DND-41 (cell line): ENCODE results near the gene SCN2A.
A peak's percentile ranks its signal among the peaks of the same experiment; 100 is the strongest.

ENCODE experiments used
- ATAC-seq: fragments of 200-7000 bp; cut with Tn5 transposase; 3 replicates; pipeline ENCODE4 v1.9.1; 2021; ENCODE audit warnings: low read depth; ENCODE audit not compliant: insufficient read depth
- DNase-seq: peaks from one replicate; pipeline ENCODE4 v3.0.0-alpha.2; 2020
- H2AFZ ChIP-seq: 2 replicates; pipeline ENCODE4 v1.6.0; 2012; ENCODE audit warnings: low read depth, low read length
- H3K27ac ChIP-seq: 2 replicates; pipeline ENCODE4 v1.5.1; 2012; ENCODE audit warnings: low read length, inconsistent platforms
- H3K27me3 ChIP-seq: fragments of 200-600 bp; sonication (generic); 2 replicates; pipeline ENCODE4 v1.6.0; 2012; ENCODE audit warnings: low read length, mild to moderate bottlenecking, inconsistent platforms; ENCODE audit not compliant: insufficient read depth, poor library complexity
- H3K36me3 ChIP-seq: 2 replicates; pipeline ENCODE4 v1.5.1; 2012; ENCODE audit warnings: low read length, inconsistent platforms; ENCODE audit not compliant: insufficient read depth
- H3K4me1 ChIP-seq: 2 replicates; pipeline ENCODE4 v1.5.1; 2012; ENCODE audit warnings: mild to moderate bottlenecking, low read length; ENCODE audit not compliant: insufficient read depth
- H3K4me2 ChIP-seq: 2 replicates; pipeline ENCODE4 v1.6.0; 2012; ENCODE audit warnings: mild to moderate bottlenecking, moderate library complexity, low read length, inconsistent platforms; ENCODE audit not compliant: insufficient read depth
- H3K4me3 ChIP-seq, 2 experiments: fragments of 200-600 bp in 1 of 2; shearing (Covaris generic) in 1 of 2; 2 replicates each; pipeline ENCODE4 v1.5.1; 2012 to 2016; ENCODE audit warnings: inconsistent platforms in 2 of 2, low read length in 2 of 2, mild to moderate bottlenecking in 2 of 2, low read depth in 1 of 2, moderate library complexity in 1 of 2
- H3K79me2 ChIP-seq: 2 replicates; pipeline ENCODE4 v1.6.0; 2012; ENCODE audit warnings: low read length, inconsistent platforms; ENCODE audit not compliant: insufficient read depth
- H3K9ac ChIP-seq: 2 replicates; pipeline ENCODE4 v1.6.0; 2012; ENCODE audit warnings: low read depth, mild to moderate bottlenecking, inconsistent platforms, low read length, moderate library complexity
- H3K9me3 ChIP-seq: 2 replicates; pipeline ENCODE4 v1.5.1; 2012; ENCODE audit warnings: low read length, moderate library complexity, mild to moderate bottlenecking, inconsistent platforms; ENCODE audit not compliant: insufficient read depth, severe bottlenecking
- H4K20me1 ChIP-seq: 2 replicates; pipeline ENCODE4 v1.6.0; 2012; ENCODE audit warnings: low read length; ENCODE audit not compliant: insufficient read depth
- EZH2 ChIP-seq: IDR thresholded peaks from 3 replicates; pipeline ENCODE4 v1.6.1; 2012; ENCODE audit warnings: borderline replicate concordance, low read depth, mild to moderate bottlenecking, moderate library complexity, low read length, inconsistent platforms; ENCODE audit not compliant: severe bottlenecking
- TF ChIP-seq, protein P1 (sequence below): IDR thresholded peaks from 2 replicates; pipeline ENCODE4 v1.5.1; 2012; ENCODE audit warnings: borderline replicate concordance, low read length, moderate library complexity, mild to moderate bottlenecking; ENCODE audit not compliant: poor library complexity, severe bottlenecking; ENCODE audit errors: extremely low read depth

SCN2A gene

DNA sequence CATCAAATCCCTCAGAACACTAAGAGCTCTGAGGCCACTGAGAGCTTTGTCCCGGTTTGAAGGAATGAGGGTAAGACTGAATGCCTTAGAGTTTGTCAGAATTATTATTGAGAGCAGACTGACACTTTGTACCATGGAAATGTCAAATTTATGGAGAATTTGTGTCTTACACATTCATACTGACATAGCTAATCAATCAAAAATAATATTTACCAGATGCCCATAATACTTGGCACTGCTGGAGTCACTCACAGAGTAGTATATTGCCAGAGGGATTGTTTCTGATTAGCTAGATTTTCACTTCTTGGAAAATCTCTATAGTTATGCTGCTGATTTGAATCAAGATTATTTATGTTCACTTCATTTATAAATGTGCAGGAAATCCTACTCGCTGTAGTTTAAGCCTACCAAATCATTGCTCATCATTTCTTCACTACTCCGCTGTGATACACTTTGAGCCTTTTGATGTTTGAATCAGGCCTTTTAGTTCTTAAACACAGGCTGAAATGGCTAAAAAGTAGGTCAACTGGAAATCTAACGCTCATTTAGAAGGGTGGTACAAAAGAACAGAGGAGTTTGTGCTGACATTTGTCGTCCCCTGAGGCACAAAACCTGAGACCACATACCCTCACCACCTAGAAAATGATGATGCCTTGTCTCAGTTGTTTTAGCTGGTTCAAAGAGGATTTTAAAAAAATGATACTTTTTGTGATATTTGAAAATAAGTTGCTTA, 134.2 kb downstream of the SCN2A start:
- H3K27me3 ChIP-seq: no peaks in the 10 kb centered on the region
- no peak overlapping the region for H3K27ac ChIP-seq
- DNase-seq (no peak), ATAC-seq (peak; percentile 70)
- H3K4me1 ChIP-seq: no peaks in the 10 kb centered on the region; the same call in 1 of the 2 replicates
- no peaks in the 10 kb centered on the region for H3K36me3 ChIP-seq
- no peaks in the 10 kb centered on the region for H3K79me2 ChIP-seq
- no peaks in the 10 kb centered on the region for H4K20me1 ChIP-seq
- H2AFZ ChIP-seq: no peak overlapping the region
- H3K9me3 ChIP-seq: no peaks in the 10 kb centered on the region
- H3K4me2 ChIP-seq: no peak overlapping the region
- no peak for TF ChIP-seq EZH2
- TF ChIP-seq, protein P1, sequence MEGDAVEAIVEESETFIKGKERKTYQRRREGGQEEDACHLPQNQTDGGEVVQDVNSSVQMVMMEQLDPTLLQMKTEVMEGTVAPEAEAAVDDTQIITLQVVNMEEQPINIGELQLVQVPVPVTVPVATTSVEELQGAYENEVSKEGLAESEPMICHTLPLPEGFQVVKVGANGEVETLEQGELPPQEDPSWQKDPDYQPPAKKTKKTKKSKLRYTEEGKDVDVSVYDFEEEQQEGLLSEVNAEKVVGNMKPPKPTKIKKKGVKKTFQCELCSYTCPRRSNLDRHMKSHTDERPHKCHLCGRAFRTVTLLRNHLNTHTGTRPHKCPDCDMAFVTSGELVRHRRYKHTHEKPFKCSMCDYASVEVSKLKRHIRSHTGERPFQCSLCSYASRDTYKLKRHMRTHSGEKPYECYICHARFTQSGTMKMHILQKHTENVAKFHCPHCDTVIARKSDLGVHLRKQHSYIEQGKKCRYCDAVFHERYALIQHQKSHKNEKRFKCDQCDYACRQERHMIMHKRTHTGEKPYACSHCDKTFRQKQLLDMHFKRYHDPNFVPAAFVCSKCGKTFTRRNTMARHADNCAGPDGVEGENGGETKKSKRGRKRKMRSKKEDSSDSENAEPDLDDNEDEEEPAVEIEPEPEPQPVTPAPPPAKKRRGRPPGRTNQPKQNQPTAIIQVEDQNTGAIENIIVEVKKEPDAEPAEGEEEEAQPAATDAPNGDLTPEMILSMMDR: no peak
- no peak overlapping the region for H3K4me3 ChIP-seq
- no peak overlapping the region for H3K9ac ChIP-seq

DNA sequence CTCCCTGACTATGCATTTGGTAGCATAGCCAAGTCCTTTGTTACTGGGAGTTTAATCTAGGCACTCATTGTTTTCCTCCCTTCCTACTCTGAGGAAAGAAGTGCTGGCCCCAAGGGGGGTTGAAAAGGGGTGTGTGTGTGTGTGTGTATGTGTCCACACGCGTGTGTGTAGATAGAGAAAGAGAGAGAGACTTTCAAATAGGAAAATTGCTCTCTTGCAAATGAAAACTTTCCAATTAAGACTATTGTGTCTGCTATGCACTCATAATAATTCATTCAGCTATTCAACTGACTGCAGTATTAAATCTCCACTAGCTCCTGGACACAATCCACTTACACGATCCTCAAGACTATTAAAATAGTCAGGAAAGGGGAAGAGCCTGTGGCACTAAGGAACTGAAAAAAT, 137.4 kb downstream of the SCN2A start:
- Histone ChIP-seq H4K20me1 (no peaks in the 10 kb centered on the region), H3K9me3 (no peaks in the 10 kb centered on the region), H3K79me2 (no peaks in the 10 kb centered on the region), H3K9ac (no peak overlapping the region), H3K36me3 (no peaks in the 10 kb centered on the region), H3K27me3 (no peaks in the 10 kb centered on the region), H3K27ac (no peak overlapping the region), H2AFZ (no peak overlapping the region), H3K4me2 (no peak overlapping the region), H3K4me1 (no peaks in the 10 kb centered on the region; the same call in 1 of the 2 replicates), H3K4me3 (no peak overlapping the region)
- ATAC-seq: no peak
- TF ChIP-seq, protein P1: no peak
- TF ChIP-seq EZH2: no peak
- no peak for DNase-seq

DNA sequence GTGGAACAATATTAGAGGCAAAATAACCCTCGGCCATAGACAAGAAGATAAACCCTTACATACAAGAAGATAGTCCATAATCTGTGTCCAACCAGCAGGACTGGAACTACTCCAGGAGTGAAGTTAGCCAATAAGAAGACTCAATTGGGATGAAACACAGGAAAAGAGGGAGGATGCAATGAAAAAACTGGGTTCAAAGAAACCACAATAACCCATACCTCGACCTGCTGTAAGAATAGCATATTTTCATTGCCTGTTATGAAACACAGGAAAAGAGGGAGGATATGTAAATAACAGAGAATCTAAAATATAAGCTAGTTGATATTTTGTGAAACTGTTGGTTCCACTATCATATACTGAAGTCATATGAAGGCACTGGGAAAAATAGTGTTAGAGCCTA, 143.1 kb downstream of the SCN2A start:
- Histone ChIP-seq H3K4me2 (no peak overlapping the region), H3K4me3 (no peak overlapping the region), H3K9ac (no peak overlapping the region), H3K9me3 (no peaks in the 10 kb centered on the region), H4K20me1 (no peaks in the 10 kb centered on the region), H3K27me3 (no peaks in the 10 kb centered on the region), H3K4me1 (peaks cover 8% of the 10 kb centered on the region), H3K79me2 (no peaks in the 10 kb centered on the region), H3K36me3 (no peaks in the 10 kb centered on the region), H3K27ac (no peak overlapping the region), H2AFZ (no peak overlapping the region)
- peak; percentile 61; the same call in 2 of the 3 replicates for ATAC-seq
- no peak for TF ChIP-seq EZH2
- TF ChIP-seq, protein P1: no peak
- DNase-seq: no peak
